ENCODE results near the gene PPP4R2. TPM values are rescaled to one million over a fixed set of nuclear protein-coding genes. Genes with fewer than 3 reads are reported as not detected.

The PPP4R2 gene
- total RNA-seq, 1 donor from 2014 or later: 105 TPM

GRCh38 chr3:73110530-73110929, 113.9 kb downstream of the PPP4R2 start:
- no peaks in the 10 kb centered on the region for H3K4me1 Mint-ChIP-seq
- DNase-seq (ENCODE audit: low read depth, low spot score): no peak

GRCh38 chr3:73114711-73115110, 118.1 kb downstream of the PPP4R2 start:
- DNase-seq (ENCODE audit: low read depth, low spot score): no peak
- no peaks in the 10 kb centered on the region for H3K36me3 Mint-ChIP-seq (ENCODE audit: low read depth)
- no peaks in the 10 kb centered on the region for H3K9me3 Mint-ChIP-seq
- H3K4me3 Mint-ChIP-seq: no peak overlapping the region
- no peak for TF ChIP-seq CTCF (conservative IDR thresholded peaks at IDR 0.05)
- H3K27me3 Mint-ChIP-seq (ENCODE audit: low read depth): no peaks in the 10 kb centered on the region
- no peak overlapping the region for H3K27ac Mint-ChIP-seq (ENCODE audit: unreplicated experiment)
- no peaks in the 10 kb centered on the region for H3K4me1 Mint-ChIP-seq

More at GRCh38 chr3:73110530-73110929, 113.9 kb downstream of the PPP4R2 start:
- H3K27ac Mint-ChIP-seq (ENCODE audit: unreplicated experiment): no peak overlapping the region
- H3K27me3 Mint-ChIP-seq (ENCODE audit: low read depth): no peaks in the 10 kb centered on the region
- H3K9me3 Mint-ChIP-seq: no peaks in the 10 kb centered on the region
- H3K36me3 Mint-ChIP-seq (ENCODE audit: low read depth): no peaks in the 10 kb centered on the region
- TF ChIP-seq CTCF (conservative IDR thresholded peaks at IDR 0.05): no peak
- no peak overlapping the region for H3K4me3 Mint-ChIP-seq

- Mint-ChIP-seq H3K27ac (ENCODE audit: unreplicated experiment) (no peak overlapping the region), H3K4me3 (no peak overlapping the region), H3K27me3 (ENCODE audit: low read depth) (no peaks in the 10 kb centered on the region), H3K36me3 (ENCODE audit: low read depth) (no peaks in the 10 kb centered on the region), H3K9me3 (no peaks in the 10 kb centered on the region), H3K4me1 (no peaks in the 10 kb centered on the region)
- no peak for TF ChIP-seq CTCF (conservative IDR thresholded peaks at IDR 0.05)
- no peak for DNase-seq (ENCODE audit: low read depth, low spot score)
Measured at GRCh38 chr3:73115806-73116205, 119.2 kb downstream of the PPP4R2 start.

Other genes starting within 250 kb of the PPP4R2 start
- 20.7 and 22.4 TPM in 2 replicates for gene SHQ1, start 148.4 kb upstream of the PPP4R2 start, total RNA-seq
- 0.82 and 1.2 TPM in 2 replicates for gene GXYLT2, start 108.8 kb upstream of the PPP4R2 start, total RNA-seq
- 7.0 and 7.8 TPM in 2 replicates for gene EBLN2, start 64.8 kb downstream of the PPP4R2 start, total RNA-seq

Data from neural crest cell (in vitro differentiated cells).